DOHH2 (cell line): ENCODE data around the gene NIPBL.

Source experiments
- EZH2phosphoT487 ChIP-seq: fragments of 200-600 bp; sonication (generic); IDR thresholded peaks from 2 replicates; pipeline ENCODE4 v1.6.1; 2017; ENCODE audit warnings: borderline replicate concordance, mild to moderate bottlenecking, antibody characterized with exemption, low read length, moderate library complexity, mixed read lengths
- TF ChIP-seq, protein P1 (sequence below): fragments of 200-600 bp; sonication (generic); IDR thresholded peaks from one replicate; pipeline ENCODE4 v1.5.1; 2014; ENCODE audit warnings: antibody characterized with exemption, mild to moderate bottlenecking, low read depth, low read length; ENCODE audit not compliant: poor library complexity, severe bottlenecking

GRCh38 chr5:36836831-36837230 lies 39.7 kb upstream of the NIPBL start:
- TF ChIP-seq, protein P1, sequence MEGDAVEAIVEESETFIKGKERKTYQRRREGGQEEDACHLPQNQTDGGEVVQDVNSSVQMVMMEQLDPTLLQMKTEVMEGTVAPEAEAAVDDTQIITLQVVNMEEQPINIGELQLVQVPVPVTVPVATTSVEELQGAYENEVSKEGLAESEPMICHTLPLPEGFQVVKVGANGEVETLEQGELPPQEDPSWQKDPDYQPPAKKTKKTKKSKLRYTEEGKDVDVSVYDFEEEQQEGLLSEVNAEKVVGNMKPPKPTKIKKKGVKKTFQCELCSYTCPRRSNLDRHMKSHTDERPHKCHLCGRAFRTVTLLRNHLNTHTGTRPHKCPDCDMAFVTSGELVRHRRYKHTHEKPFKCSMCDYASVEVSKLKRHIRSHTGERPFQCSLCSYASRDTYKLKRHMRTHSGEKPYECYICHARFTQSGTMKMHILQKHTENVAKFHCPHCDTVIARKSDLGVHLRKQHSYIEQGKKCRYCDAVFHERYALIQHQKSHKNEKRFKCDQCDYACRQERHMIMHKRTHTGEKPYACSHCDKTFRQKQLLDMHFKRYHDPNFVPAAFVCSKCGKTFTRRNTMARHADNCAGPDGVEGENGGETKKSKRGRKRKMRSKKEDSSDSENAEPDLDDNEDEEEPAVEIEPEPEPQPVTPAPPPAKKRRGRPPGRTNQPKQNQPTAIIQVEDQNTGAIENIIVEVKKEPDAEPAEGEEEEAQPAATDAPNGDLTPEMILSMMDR: no peak
- no peak for TF ChIP-seq EZH2phosphoT487
